ENCODE data around the gene TTC27.

Gene TTC27

GRCh38 chr2:32755666-32756065 lies 127.8 kb downstream of the TTC27 start:
- no peak for DNase-seq (ENCODE audit: low read depth in 3 of 3)

GRCh38 chr2:32756074-32756727 lies 128.4 kb downstream of the TTC27 start:
- DNase-seq (ENCODE audit: low read depth in 3 of 3), result no peak

GRCh38 chr2:32758232-32758631 lies 130.4 kb downstream of the TTC27 start:
- no peak for DNase-seq (ENCODE audit: low read depth in 3 of 3)

GRCh38 chr2:32760628-32761027 lies 132.8 kb downstream of the TTC27 start:
- no peak for DNase-seq (ENCODE audit: low read depth in 3 of 3)

- DNase-seq (ENCODE audit: low read depth in 3 of 3), result no peak
Observed at GRCh38 chr2:32768387-32769174, 140.7 kb downstream of the TTC27 start.

GRCh38 chr2:32770360-32770759 lies 142.5 kb downstream of the TTC27 start:
- DNase-seq (ENCODE audit: low read depth in 3 of 3), result no peak

- no peak for DNase-seq (ENCODE audit: low read depth in 3 of 3)
Observed at GRCh38 chr2:32772638-32773447, 145.0 kb downstream of the TTC27 start.

- DNase-seq (ENCODE audit: low read depth in 3 of 3), result no peak
Observed at GRCh38 chr2:32773448-32773808, 145.6 kb downstream of the TTC27 start.

- DNase-seq (ENCODE audit: low read depth in 3 of 3), result no peak
Observed at GRCh38 chr2:32775954-32776353, 148.1 kb downstream of the TTC27 start.

GRCh38 chr2:32777714-32778113 lies 149.9 kb downstream of the TTC27 start:
- no peak for DNase-seq (ENCODE audit: low read depth in 3 of 3)

GRCh38 chr2:32780961-32781360 lies 153.1 kb downstream of the TTC27 start:
- DNase-seq (ENCODE audit: low read depth in 3 of 3), result no peak

GRCh38 chr2:32783469-32783868 lies 155.6 kb downstream of the TTC27 start:
- no peak for DNase-seq (ENCODE audit: low read depth in 3 of 3)

- no peak for DNase-seq (ENCODE audit: low read depth in 3 of 3)
Observed at GRCh38 chr2:32783933-32784332, 156.1 kb downstream of the TTC27 start.

- DNase-seq (ENCODE audit: low read depth in 3 of 3), result no peak
Observed at GRCh38 chr2:32787207-32787606, 159.4 kb downstream of the TTC27 start.

- DNase-seq (ENCODE audit: low read depth in 3 of 3), result no peak
Observed at GRCh38 chr2:32788114-32788513, 160.3 kb downstream of the TTC27 start.

GRCh38 chr2:32792416-32792815 lies 164.6 kb downstream of the TTC27 start:
- DNase-seq (ENCODE audit: low read depth in 3 of 3), result no peak

GRCh38 chr2:32798829-32799228 lies 171.0 kb downstream of the TTC27 start:
- no peak for DNase-seq (ENCODE audit: low read depth in 3 of 3)

- no peak for DNase-seq (ENCODE audit: low read depth in 3 of 3)
Observed at GRCh38 chr2:32801741-32802140, 173.9 kb downstream of the TTC27 start.

- no peak for DNase-seq (ENCODE audit: low read depth in 3 of 3)
Observed at GRCh38 chr2:32802877-32803276, 175.0 kb downstream of the TTC27 start.

GRCh38 chr2:32804205-32804604 lies 176.4 kb downstream of the TTC27 start:
- no peak for DNase-seq (ENCODE audit: low read depth in 3 of 3)

GRCh38 chr2:32805104-32806095 lies 177.6 kb downstream of the TTC27 start:
- no peak for DNase-seq (ENCODE audit: low read depth in 3 of 3)

All from stimulated activated CD4-positive, alpha-beta T cell treated with anti-CD3 and anti-CD28 coated beads, TNF-alpha, amount 100 ng/mL, for 48 hours (primary cell).